SK-N-SH treated with all-trans-retinoic acid at 6 μM for 48 hours (cell line): Measurements from ENCODE around the gene STRBP.

ENCODE experiments used
- ATAC-seq: fragments of 200-7000 bp; cut with Tn5 transposase; 3 replicates; pipeline ENCODE4 v1.9.1; 2020; ENCODE audit warnings: mild to moderate bottlenecking, moderate library complexity
- ARNTL ChIP-seq: fragments of 450-650 bp; formaldehyde crosslinking; IDR thresholded peaks from 2 replicates; pipeline ENCODE4 v1.5.0; 2020; ENCODE audit warnings: low read depth, mild to moderate bottlenecking, moderate library complexity, borderline replicate concordance
- BACH2 ChIP-seq: fragments of 250-450 bp; sonication (Bioruptor Pico); IDR thresholded peaks from 2 replicates; pipeline ENCODE4 v1.9.0; 2021; ENCODE audit warnings: mild to moderate bottlenecking, borderline replicate concordance
- CSDC2 ChIP-seq: fragments of 250-450 bp; sonication (Bioruptor Pico); IDR thresholded peaks from 2 replicates; pipeline ENCODE4 v1.5.0; 2020; ENCODE audit warnings: mild to moderate bottlenecking, moderate library complexity
- ESRRG ChIP-seq: fragments of 250-450 bp; sonication (Bioruptor Pico); IDR thresholded peaks from 2 replicates; pipeline ENCODE4 v1.6.1; 2021; ENCODE audit warnings: mild to moderate bottlenecking
- OSR1 ChIP-seq: fragments of 250-450 bp; sonication (Bioruptor Pico); IDR thresholded peaks from 2 replicates; pipeline ENCODE4 v1.8.0; 2022; ENCODE audit warnings: moderate library complexity, mild to moderate bottlenecking, inconsistent platforms
- POU6F1 ChIP-seq: fragments of 250-450 bp; sonication (Bioruptor Pico); IDR thresholded peaks from 2 replicates; pipeline ENCODE4 v1.8.0; 2021; ENCODE audit warnings: low read depth, mild to moderate bottlenecking, moderate library complexity, borderline replicate concordance
- PPARA ChIP-seq: fragments of 250-450 bp; sonication (Bioruptor Pico); IDR thresholded peaks from 2 replicates; pipeline ENCODE4 v1.5.0; 2020; ENCODE audit warnings: mild to moderate bottlenecking, borderline replicate concordance
- RARB ChIP-seq: fragments of 250-450 bp; sonication (Bioruptor Pico); IDR thresholded peaks from 2 replicates; pipeline ENCODE4 v1.8.0; 2021; ENCODE audit warnings: mild to moderate bottlenecking, moderate library complexity
- TCF4 ChIP-seq: fragments of 250-450 bp; sonication (Bioruptor Pico); IDR thresholded peaks from 2 replicates; pipeline ENCODE4 v1.8.0; 2021; ENCODE audit warnings: mild to moderate bottlenecking, moderate library complexity, borderline replicate concordance
- TOX ChIP-seq: fragments of 250-450 bp; sonication (Bioruptor Pico); IDR thresholded peaks from 2 replicates; pipeline ENCODE4 v1.8.0; 2021; ENCODE audit warnings: mild to moderate bottlenecking, moderate library complexity, borderline replicate concordance
- ZC3H10 ChIP-seq: fragments of 250-450 bp; sonication (Bioruptor Pico); IDR thresholded peaks from 2 replicates; pipeline ENCODE4 v1.5.1; 2021; ENCODE audit warnings: mild to moderate bottlenecking, moderate library complexity
- ZFP3 ChIP-seq: fragments of 250-450 bp; sonication (Bioruptor Pico); IDR thresholded peaks from 2 replicates; pipeline ENCODE4 v1.5.0; 2020; ENCODE audit warnings: mild to moderate bottlenecking, moderate library complexity
- ZFP30 ChIP-seq: fragments of 450-650 bp; formaldehyde crosslinking; IDR thresholded peaks from 2 replicates; pipeline ENCODE4 v1.5.0; 2022; ENCODE audit warnings: mild to moderate bottlenecking, moderate library complexity
- ZNF565 ChIP-seq: fragments of 450-650 bp; formaldehyde crosslinking; conservative IDR thresholded peaks from 2 replicates; pipeline ENCODE4 v1.5.0; 2020; ENCODE audit warnings: low read depth, mild to moderate bottlenecking, moderate library complexity
- TF ChIP-seq, protein P1 (sequence below): fragments of 250-450 bp; sonication (Bioruptor Pico); IDR thresholded peaks from 2 replicates; pipeline ENCODE4 v1.5.0; 2020; ENCODE audit warnings: mild to moderate bottlenecking, moderate library complexity
- TF ChIP-seq, protein P2 (sequence below): fragments of 250-450 bp; sonication (Bioruptor Pico); IDR thresholded peaks from 2 replicates; pipeline ENCODE4 v1.8.0; 2020; ENCODE audit warnings: mild to moderate bottlenecking, moderate library complexity, borderline replicate concordance
- TF ChIP-seq, protein P3 (sequence below): fragments of 250-450 bp; sonication (Bioruptor Pico); IDR thresholded peaks from 2 replicates; pipeline ENCODE4 v1.5.1; 2020; ENCODE audit warnings: low read depth, mild to moderate bottlenecking, moderate library complexity
- TF ChIP-seq, protein P4 (sequence below): fragments of 250-450 bp; sonication (Bioruptor Pico); IDR thresholded peaks from 2 replicates; pipeline ENCODE4 v1.5.1; 2021; ENCODE audit warnings: mild to moderate bottlenecking, moderate library complexity

Gene STRBP

DNA sequence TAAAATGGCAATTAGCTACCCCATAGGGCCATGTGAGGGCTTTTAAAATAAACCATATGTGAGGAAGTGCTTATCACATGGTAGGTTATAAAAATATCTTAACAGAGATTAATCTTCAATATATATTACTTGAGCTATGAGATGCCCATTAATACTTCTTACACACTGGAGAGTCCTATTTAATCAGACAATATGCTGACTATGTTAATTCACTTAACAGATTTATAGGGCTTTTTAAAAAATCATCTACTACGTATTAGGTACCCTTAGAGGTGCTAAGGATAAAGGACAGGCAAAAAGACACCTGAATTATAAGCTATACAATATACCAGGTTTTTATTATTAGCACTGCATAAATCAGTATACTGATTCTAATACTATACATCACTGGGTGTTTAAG, 102.6 kb downstream of the STRBP start (continued):
- TF ChIP-seq, protein P1, sequence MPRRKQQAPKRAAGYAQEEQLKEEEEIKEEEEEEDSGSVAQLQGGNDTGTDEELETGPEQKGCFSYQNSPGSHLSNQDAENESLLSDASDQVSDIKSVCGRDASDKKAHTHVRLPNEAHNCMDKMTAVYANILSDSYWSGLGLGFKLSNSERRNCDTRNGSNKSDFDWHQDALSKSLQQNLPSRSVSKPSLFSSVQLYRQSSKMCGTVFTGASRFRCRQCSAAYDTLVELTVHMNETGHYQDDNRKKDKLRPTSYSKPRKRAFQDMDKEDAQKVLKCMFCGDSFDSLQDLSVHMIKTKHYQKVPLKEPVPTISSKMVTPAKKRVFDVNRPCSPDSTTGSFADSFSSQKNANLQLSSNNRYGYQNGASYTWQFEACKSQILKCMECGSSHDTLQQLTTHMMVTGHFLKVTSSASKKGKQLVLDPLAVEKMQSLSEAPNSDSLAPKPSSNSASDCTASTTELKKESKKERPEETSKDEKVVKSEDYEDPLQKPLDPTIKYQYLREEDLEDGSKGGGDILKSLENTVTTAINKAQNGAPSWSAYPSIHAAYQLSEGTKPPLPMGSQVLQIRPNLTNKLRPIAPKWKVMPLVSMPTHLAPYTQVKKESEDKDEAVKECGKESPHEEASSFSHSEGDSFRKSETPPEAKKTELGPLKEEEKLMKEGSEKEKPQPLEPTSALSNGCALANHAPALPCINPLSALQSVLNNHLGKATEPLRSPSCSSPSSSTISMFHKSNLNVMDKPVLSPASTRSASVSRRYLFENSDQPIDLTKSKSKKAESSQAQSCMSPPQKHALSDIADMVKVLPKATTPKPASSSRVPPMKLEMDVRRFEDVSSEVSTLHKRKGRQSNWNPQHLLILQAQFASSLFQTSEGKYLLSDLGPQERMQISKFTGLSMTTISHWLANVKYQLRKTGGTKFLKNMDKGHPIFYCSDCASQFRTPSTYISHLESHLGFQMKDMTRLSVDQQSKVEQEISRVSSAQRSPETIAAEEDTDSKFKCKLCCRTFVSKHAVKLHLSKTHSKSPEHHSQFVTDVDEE: no peak
- TF ChIP-seq ZC3H10 (no peak), RARB (CRISPR knock-in tag) (no peak)

DNA sequence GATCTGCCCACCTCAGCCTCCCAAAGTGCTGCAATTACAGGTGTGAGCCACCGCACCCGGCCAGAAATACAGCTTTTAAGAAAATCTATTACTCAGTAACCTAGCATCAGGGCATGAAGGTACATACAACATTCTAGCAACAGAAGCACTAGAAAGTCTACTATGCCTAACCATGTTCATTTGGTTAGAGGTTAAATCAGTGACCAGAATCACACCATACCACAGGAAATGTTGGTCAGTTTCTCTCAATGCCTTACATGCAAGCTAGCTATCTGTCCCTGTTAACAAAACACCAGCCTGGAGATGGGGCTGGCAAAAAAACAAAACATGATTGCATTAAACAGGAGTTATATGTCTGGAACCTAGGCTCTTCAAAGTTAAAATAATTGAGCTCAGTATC, 104.1 kb downstream of the STRBP start:
- no peak for ATAC-seq
- TF ChIP-seq BACH2 (CRISPR knock-in tag) (no peak), ZFP30 (CRISPR knock-in tag) (no peak), TOX (CRISPR knock-in tag) (no peak), ESRRG (CRISPR knock-in tag) (no peak), OSR1 (CRISPR knock-in tag) (no peak), ARNTL (CRISPR knock-in tag) (no peak), ZC3H10 (no peak), POU6F1 (CRISPR knock-in tag) (no peak), TCF4 (CRISPR knock-in tag) (no peak)
- TF ChIP-seq, all 23 proteins: peak for 0

GRCh38 chr9:123162791-123163345, 105.5 kb downstream of the STRBP start:
- ATAC-seq: no peak
- no peak for TF ChIP-seq CSDC2
- no peak for TF ChIP-seq BACH2 (CRISPR knock-in tag)
- no peak for TF ChIP-seq ZFP30 (CRISPR knock-in tag)
- TF ChIP-seq, protein P2, sequence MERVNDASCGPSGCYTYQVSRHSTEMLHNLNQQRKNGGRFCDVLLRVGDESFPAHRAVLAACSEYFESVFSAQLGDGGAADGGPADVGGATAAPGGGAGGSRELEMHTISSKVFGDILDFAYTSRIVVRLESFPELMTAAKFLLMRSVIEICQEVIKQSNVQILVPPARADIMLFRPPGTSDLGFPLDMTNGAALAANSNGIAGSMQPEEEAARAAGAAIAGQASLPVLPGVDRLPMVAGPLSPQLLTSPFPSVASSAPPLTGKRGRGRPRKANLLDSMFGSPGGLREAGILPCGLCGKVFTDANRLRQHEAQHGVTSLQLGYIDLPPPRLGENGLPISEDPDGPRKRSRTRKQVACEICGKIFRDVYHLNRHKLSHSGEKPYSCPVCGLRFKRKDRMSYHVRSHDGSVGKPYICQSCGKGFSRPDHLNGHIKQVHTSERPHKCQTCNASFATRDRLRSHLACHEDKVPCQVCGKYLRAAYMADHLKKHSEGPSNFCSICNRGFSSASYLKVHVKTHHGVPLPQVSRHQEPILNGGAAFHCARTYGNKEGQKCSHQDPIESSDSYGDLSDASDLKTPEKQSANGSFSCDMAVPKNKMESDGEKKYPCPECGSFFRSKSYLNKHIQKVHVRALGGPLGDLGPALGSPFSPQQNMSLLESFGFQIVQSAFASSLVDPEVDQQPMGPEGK (CRISPR knock-in tag): no peak
- TF ChIP-seq, protein P3, sequence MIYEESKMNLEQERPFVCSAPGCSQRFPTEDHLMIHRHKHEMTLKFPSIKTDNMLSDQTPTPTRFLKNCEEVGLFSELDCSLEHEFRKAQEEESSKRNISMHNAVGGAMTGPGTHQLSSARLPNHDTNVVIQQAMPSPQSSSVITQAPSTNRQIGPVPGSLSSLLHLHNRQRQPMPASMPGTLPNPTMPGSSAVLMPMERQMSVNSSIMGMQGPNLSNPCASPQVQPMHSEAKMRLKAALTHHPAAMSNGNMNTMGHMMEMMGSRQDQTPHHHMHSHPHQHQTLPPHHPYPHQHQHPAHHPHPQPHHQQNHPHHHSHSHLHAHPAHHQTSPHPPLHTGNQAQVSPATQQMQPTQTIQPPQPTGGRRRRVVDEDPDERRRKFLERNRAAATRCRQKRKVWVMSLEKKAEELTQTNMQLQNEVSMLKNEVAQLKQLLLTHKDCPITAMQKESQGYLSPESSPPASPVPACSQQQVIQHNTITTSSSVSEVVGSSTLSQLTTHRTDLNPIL: no peak

- no peak for ATAC-seq
- TF ChIP-seq, protein P4, sequence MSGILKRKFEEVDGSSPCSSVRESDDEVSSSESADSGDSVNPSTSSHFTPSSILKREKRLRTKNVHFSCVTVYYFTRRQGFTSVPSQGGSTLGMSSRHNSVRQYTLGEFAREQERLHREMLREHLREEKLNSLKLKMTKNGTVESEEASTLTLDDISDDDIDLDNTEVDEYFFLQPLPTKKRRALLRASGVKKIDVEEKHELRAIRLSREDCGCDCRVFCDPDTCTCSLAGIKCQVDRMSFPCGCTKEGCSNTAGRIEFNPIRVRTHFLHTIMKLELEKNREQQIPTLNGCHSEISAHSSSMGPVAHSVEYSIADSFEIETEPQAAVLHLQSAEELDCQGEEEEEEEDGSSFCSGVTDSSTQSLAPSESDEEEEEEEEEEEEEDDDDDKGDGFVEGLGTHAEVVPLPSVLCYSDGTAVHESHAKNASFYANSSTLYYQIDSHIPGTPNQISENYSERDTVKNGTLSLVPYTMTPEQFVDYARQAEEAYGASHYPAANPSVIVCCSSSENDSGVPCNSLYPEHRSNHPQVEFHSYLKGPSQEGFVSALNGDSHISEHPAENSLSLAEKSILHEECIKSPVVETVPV (CRISPR knock-in tag): no peak
- no peak for TF ChIP-seq ZNF565
- no peak for TF ChIP-seq ZFP3 (CRISPR knock-in tag)
- no peak for TF ChIP-seq PPARA (CRISPR knock-in tag)
- no peak for TF ChIP-seq RARB (CRISPR knock-in tag)
- TF ChIP-seq, protein P3: no peak
- no peak for TF ChIP-seq BACH2 (CRISPR knock-in tag)
Measured at GRCh38 chr9:123162360-123162759, 106.0 kb downstream of the STRBP start.
